GM23248 (cell line): Measurements from ENCODE around the gene MRPL58. TPM values are rescaled to one million over a fixed set of nuclear protein-coding genes. Genes with fewer than 3 reads are reported as not detected.
A peak's percentile ranks its signal among the peaks of the same experiment; 100 is the strongest.
"Not testable (repeated sequence)": the region's sequence is repeated elsewhere in the genome, so short reads cannot be mapped to it uniquely, and the experiment has no call there.

Experiments used
- DNase-seq: peaks from one replicate; pipeline ENCODE4 v3.0.0-alpha.2; 2015
- H2AFZ ChIP-seq: fragments of 200-600 bp; sonication (generic); 2 replicates; pipeline ENCODE4 v1.6.1; 2016; ENCODE audit warnings: antibody characterized with exemption
- H3F3A ChIP-seq: fragments of 200-600 bp; sonication (generic); 2 replicates; pipeline ENCODE4 v1.6.1; 2016; ENCODE audit warnings: mild to moderate bottlenecking, antibody characterized with exemption, mixed run types; ENCODE audit not compliant: insufficient read depth
- H3K27ac ChIP-seq: fragments of 200-600 bp; sonication (generic); 2 replicates; pipeline ENCODE4 v1.5.1; 2016; ENCODE audit warnings: mild to moderate bottlenecking
- H3K27me3 ChIP-seq: fragments of 200-600 bp; sonication (generic); replicated peaks from 2 replicates; pipeline ENCODE4 v1.6.1; 2016; ENCODE audit warnings: mild to moderate bottlenecking; ENCODE audit not compliant: insufficient read depth
- H3K36me3 ChIP-seq: fragments of 200-600 bp; sonication (generic); 2 replicates; pipeline ENCODE4 v1.6.1; 2016; ENCODE audit warnings: low read depth, mild to moderate bottlenecking
- H3K4me1 ChIP-seq: fragments of 200-600 bp; sonication (generic); 2 replicates; pipeline ENCODE4 v1.6.1; 2016; ENCODE audit warnings: mild to moderate bottlenecking; ENCODE audit not compliant: insufficient read depth
- H3K4me2 ChIP-seq: fragments of 200-600 bp; sonication (generic); one replicate; pipeline ENCODE4 v1.6.1; 2016; ENCODE audit warnings: mild to moderate bottlenecking; ENCODE audit not compliant: unreplicated experiment
- H3K4me3 ChIP-seq: fragments of 200-600 bp; sonication (generic); 2 replicates; pipeline ENCODE4 v1.5.1; 2016; ENCODE audit warnings: mild to moderate bottlenecking
- H3K79me2 ChIP-seq: fragments of 200-600 bp; sonication (generic); 2 replicates; pipeline ENCODE4 v1.6.1; 2016; ENCODE audit warnings: mild to moderate bottlenecking; ENCODE audit not compliant: insufficient read depth
- H3K9ac ChIP-seq: fragments of 200-600 bp; sonication (generic); 2 replicates; pipeline ENCODE4 v1.6.1; 2016; ENCODE audit warnings: mild to moderate bottlenecking
- H3K9me2 ChIP-seq: fragments of 200-600 bp; sonication (generic); 2 replicates; pipeline ENCODE4 v1.6.1; 2016; ENCODE audit warnings: mixed run types, mild to moderate bottlenecking, moderate library complexity; ENCODE audit not compliant: insufficient read depth
- H3K9me3 ChIP-seq: fragments of 200-600 bp; sonication (generic); one replicate; pipeline ENCODE4 v1.6.1; 2017; ENCODE audit warnings: low read depth
- H4K20me1 ChIP-seq: fragments of 200-600 bp; sonication (generic); 2 replicates; pipeline ENCODE4 v1.6.0; 2016; ENCODE audit not compliant: insufficient read depth
- EZH2 ChIP-seq: fragments of 200-600 bp; sonication (generic); IDR thresholded peaks from 2 replicates; pipeline ENCODE4 v1.6.1; 2018; ENCODE audit warnings: antibody characterized with exemption, mild to moderate bottlenecking; ENCODE audit not compliant: insufficient read depth, poor library complexity, severe bottlenecking
- EZH2phosphoT487 ChIP-seq: fragments of 200-600 bp; sonication (generic); IDR thresholded peaks from 2 replicates; pipeline ENCODE4 v1.6.1; 2018; ENCODE audit warnings: antibody characterized with exemption, moderate library complexity, mild to moderate bottlenecking, low read depth; ENCODE audit not compliant: insufficient read depth
- WGBS, 2 experiments: methylation state at CpG; one replicate each; pipeline ENCODE4 v1.1.6; 2015 to 2017; ENCODE audit warnings: low lambda C conversion rate in 2 of 2, low coverage in 1 of 2; ENCODE audit errors: missing lambda C conversion rate in 2 of 2; 5-methylcytosine and 5-hydroxymethylcytosine counted together
- in situ Hi-C: fragments of 300-500 bp; cut with MboI; formaldehyde crosslinking; loops from 2 replicates; pipeline ENCODE4 v1.15.0; 2020
- polyA plus RNA-seq: library from polyadenylated mRNA; unstranded; fragments of >200 nt; fragmentation: Nextera tagmentation; extraction: Ambion mirVana; gene quantifications from 2 replicates; pipeline ENCODE4 v1.2.1, GENCODE V29; 2016
- total RNA-seq: library from RNA; depleted of rRNA; stranded (reverse); fragments of >200 nt; shearing (Covaris generic); gene quantifications from 2 replicates; pipeline ENCODE4 v1.2.3, GENCODE V29; 2014

MRPL58 gene
- total and polyA plus RNA-seq, 2 experiments from 2014 or later = 35.6 to 41.5 TPM

DNA sequence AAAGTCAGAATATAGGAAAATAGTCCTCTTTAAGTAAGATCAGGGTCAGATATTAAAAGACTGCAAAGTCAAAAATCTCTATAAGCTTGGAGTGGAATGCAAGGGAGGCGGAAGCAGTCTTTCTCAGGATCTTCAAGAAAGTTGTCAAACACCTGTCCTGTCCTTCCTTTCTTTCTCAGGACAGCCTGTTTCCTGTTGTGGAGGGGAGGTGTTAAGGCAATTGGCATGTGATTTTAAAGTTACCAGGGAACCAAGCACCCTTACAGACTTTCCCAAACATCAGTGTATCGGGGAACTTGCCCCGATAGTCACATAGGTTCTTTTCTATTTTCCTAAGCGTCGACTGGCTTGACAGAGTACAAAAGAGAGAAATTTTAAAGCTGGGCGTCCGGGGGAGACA lies 32.2 kb downstream of the MRPL58 start:
- DNase-seq = no peak
- no peak overlapping the region for H3K4me3 ChIP-seq
- H2AFZ ChIP-seq = no peak overlapping the region
- TF ChIP-seq EZH2phosphoT487 = no peak
- no peak for TF ChIP-seq EZH2
- H3K9me3 ChIP-seq = no peaks in the 10 kb centered on the region
- 79 to 84% methylated on average over 7 of the region's 7 CpGs for WGBS, 2 experiments
- H3K9ac ChIP-seq = no peak overlapping the region
- peaks cover 10% of the 10 kb centered on the region; the same call in 1 of the 2 replicates for H3K4me1 ChIP-seq
- peaks cover 17% of the 10 kb centered on the region for H3F3A ChIP-seq
- H3K79me2 ChIP-seq = peaks cover 68% of the 10 kb centered on the region
- H3K4me2 ChIP-seq = no peak overlapping the region
- no peaks in the 10 kb centered on the region for H3K27me3 ChIP-seq
- H3K27ac ChIP-seq = no peak overlapping the region
- no peaks in the 10 kb centered on the region for H4K20me1 ChIP-seq
- H3K9me2 ChIP-seq = no peaks in the 10 kb centered on the region
- in situ Hi-C loops = no loop called here
- peaks cover 11% of the 10 kb centered on the region for H3K36me3 ChIP-seq

DNA sequence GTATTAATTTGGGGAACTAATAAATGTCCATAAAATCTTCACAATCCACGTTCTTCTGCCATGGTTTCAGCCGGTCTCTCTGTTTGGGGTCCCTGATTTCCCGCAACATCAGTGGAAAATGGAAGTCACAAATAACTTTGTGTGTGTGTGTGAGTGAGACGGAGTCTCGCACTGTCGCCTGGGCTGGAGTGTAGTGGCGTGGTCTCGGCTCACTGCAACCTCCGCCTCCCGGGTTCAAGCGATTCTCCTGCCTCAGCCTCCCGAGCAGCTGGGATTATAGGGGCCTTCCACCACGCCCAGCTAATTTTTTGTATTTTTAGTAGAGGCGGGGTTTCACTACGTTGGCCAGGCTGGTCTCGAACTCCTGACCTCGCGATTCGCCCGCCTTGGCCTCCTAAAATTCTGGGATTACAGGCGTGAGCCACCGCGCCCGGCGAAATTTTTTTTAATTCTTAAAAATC lies 33.5 kb downstream of the MRPL58 start:
- H4K20me1 ChIP-seq, DNase-seq, H3K9me3 ChIP-seq, H3K36me3 ChIP-seq, in situ Hi-C loops, H3K9me2 ChIP-seq, H3K27me3 ChIP-seq, H3K4me1 ChIP-seq: not testable (repeated sequence)
- 5 to 6% methylated on average over 25 of the region's 25 CpGs for WGBS, 2 experiments
- Histone ChIP-seq H3K27ac (peak overlapping the region; percentile 97), H2AFZ (peak overlapping the region; percentile 69), H3K4me2 (peak overlapping the region; percentile 88), H3F3A (peaks cover 17% of the 10 kb centered on the region), H3K79me2 (peaks cover 71% of the 10 kb centered on the region), H3K9ac (peak overlapping the region; percentile 95), H3K4me3 (peak overlapping the region; percentile 82)

DNA sequence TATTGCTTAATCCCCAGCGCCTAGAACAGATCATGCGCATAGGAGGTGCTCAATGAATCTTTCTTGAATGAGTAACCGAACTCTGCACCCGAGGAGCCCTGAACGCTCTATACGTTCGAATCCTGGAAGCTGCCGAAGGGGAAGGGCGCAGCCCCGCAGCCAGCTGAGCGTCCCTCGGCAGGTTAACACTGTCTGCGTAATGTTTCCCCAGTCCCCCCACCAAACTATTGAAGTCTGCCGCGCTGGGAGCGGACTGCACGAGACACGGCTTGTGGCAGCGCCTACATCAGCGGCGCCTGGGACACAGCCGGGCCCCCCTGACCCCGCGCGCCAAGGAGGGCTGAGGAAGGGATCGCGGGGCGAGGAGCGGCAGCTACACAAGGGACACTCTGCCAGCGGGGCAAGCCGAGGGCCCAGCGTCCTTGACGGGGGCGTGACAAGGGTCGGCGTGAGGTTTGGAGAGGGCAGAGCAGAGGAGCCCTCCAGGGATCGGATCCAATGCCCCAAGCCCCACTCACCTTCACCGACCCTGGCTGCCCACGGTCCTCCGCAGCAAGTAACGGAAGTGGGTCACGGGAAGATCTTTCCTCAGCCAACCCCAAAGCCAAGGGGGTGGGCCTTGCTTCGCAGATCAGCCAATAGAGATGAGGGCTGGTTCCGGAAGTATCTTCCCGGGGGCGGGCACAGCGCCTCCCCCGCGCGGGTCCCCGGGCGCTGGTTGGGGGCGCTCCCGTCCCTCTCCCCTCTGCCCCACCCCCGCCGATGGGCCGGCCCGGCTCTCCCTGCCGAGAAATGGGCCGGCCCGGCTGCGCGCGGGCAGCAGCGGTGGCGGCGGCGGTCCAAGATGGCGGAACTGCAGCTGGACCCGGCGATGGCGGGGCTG lies 34.2 kb downstream of the MRPL58 start, which contains the start of the genes ATP5PD and KCTD2:
ATP5PD (minus strand) TSS at position 563 of the 883 bp plus-strand sequence. CDS start 4,319 bp downstream, outside the sequence.
KCTD2 (plus strand) TSS at position 819 of the 883 bp plus-strand sequence; CDS start at position 845, 26 bp downstream.
- Histone ChIP-seq H3F3A (peaks cover 17% of the 10 kb centered on the region), H3K9ac (peak within 1 kb of the TSS; percentile 95), H3K4me1 (peaks cover 10% of the 10 kb centered on the region; the same call in 1 of the 2 replicates), H3K27me3 (no peaks in the 10 kb centered on the region), H3K27ac (peak within 1 kb of the TSS; percentile 97), H3K4me2 (peak within 1 kb of the TSS; percentile 98), H2AFZ (peak within 1 kb of the TSS; percentile 69), H3K36me3 (peaks cover 3% of the 10 kb centered on the region; the same call in 1 of the 2 replicates), H4K20me1 (no peaks in the 10 kb centered on the region), H3K9me2 (no peaks in the 10 kb centered on the region), H3K9me3 (no peaks in the 10 kb centered on the region), H3K4me3 (peak within 1 kb of the TSS; percentile 82), H3K79me2 (peaks cover 70% of the 10 kb centered on the region)
- in situ Hi-C loops = no loop called here
- peak; percentile 98 for DNase-seq
- TF ChIP-seq EZH2 (no peak), EZH2phosphoT487 (no peak)
- 1 to 2% methylated on average over 58 to 59 of the region's 72 CpGs for WGBS, 2 experiments

DNA sequence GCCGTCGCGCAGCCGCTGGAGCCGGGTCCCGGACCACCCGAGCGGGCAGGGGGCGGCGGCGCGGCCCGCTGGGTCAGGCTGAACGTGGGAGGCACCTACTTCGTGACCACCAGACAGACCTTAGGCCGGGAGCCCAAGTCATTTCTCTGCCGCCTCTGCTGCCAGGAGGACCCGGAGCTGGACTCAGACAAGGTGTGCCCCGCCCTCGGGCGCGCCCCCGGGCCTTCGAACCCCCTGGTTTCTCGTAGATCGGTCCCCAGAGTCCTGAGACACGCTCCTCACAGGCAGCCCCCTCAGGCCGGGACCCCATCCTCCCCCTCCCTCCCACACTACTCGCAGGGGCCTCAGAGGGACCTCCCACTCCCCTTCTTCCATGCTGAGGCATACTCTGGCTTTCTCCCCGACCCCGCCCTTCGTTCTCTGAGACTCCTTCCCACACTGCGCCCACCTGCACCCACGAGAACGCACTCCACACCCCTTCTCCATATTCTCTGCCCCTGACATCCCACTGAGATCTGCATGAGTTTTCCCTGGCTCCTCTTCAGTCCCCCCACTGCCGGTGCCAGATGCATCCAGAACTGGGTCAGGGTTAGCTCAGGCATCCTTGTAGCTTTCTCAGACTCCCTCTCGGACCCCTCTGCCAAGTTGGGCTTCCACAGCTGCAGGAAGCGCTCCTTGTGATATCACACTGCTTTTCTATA lies 35.1 kb downstream of the MRPL58 start:
- DNase-seq = peak; percentile 48
- H3K4me2 ChIP-seq = peak overlapping the region; percentile 98
- H3K4me3 ChIP-seq = peak overlapping the region; percentile 82
- 0 to 1% methylated on average over 17 to 21 of the region's 38 CpGs for WGBS, 2 experiments
- peak overlapping the region; percentile 50 for H3K27ac ChIP-seq
- peaks cover 65% of the 10 kb centered on the region for H3K79me2 ChIP-seq
- no peaks in the 10 kb centered on the region for H3K9me3 ChIP-seq
- no peaks in the 10 kb centered on the region for H4K20me1 ChIP-seq
- in situ Hi-C loops = no loop called here
- H3K36me3 ChIP-seq = peaks cover 7% of the 10 kb centered on the region; the same call in 1 of the 2 replicates
- peaks cover 10% of the 10 kb centered on the region; the same call in 1 of the 2 replicates for H3K4me1 ChIP-seq
- H2AFZ ChIP-seq = peak overlapping the region; percentile 53
- peak overlapping the region; percentile 95 for H3K9ac ChIP-seq
- TF ChIP-seq EZH2 = no peak
- no peaks in the 10 kb centered on the region for H3K9me2 ChIP-seq
- H3F3A ChIP-seq = peaks cover 17% of the 10 kb centered on the region
- no peaks in the 10 kb centered on the region for H3K27me3 ChIP-seq
